ENCODE results near the gene EHBP1.

DNA sequence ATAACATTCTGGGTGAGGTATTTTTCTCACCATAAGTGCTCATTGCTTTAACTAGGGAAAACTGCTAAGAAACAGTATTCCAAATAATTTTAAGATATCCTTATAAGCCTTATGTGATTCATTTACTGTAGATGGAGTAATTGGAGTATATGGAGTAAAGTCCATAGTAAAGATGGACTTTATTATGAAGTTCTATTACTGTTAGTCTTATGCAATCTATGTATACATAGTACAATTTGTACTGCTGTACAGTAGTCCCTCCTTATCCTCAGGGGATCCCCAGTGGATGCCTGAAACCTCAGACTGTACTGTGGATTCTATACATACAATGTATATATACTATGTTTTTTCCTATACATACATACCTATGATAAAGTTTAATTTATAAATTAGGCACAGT, 304.0 kb downstream of the EHBP1 start:
- TF ChIP-seq, protein P1, sequence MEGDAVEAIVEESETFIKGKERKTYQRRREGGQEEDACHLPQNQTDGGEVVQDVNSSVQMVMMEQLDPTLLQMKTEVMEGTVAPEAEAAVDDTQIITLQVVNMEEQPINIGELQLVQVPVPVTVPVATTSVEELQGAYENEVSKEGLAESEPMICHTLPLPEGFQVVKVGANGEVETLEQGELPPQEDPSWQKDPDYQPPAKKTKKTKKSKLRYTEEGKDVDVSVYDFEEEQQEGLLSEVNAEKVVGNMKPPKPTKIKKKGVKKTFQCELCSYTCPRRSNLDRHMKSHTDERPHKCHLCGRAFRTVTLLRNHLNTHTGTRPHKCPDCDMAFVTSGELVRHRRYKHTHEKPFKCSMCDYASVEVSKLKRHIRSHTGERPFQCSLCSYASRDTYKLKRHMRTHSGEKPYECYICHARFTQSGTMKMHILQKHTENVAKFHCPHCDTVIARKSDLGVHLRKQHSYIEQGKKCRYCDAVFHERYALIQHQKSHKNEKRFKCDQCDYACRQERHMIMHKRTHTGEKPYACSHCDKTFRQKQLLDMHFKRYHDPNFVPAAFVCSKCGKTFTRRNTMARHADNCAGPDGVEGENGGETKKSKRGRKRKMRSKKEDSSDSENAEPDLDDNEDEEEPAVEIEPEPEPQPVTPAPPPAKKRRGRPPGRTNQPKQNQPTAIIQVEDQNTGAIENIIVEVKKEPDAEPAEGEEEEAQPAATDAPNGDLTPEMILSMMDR (IDR thresholded peaks at IDR 0.05; ENCODE audit: low read length), result no peak
- TF ChIP-seq EZH2 (IDR thresholded peaks at IDR 0.05; ENCODE audit: borderline replicate concordance, low read length), result no peak
